ENCODE data around the gene LYPD8. TPM values are rescaled to one million over a fixed set of nuclear protein-coding genes. Genes with fewer than 3 reads are reported as not detected.

Gene LYPD8
- total RNA-seq, 1 experiment from 2014 or later = not detected

DNA sequence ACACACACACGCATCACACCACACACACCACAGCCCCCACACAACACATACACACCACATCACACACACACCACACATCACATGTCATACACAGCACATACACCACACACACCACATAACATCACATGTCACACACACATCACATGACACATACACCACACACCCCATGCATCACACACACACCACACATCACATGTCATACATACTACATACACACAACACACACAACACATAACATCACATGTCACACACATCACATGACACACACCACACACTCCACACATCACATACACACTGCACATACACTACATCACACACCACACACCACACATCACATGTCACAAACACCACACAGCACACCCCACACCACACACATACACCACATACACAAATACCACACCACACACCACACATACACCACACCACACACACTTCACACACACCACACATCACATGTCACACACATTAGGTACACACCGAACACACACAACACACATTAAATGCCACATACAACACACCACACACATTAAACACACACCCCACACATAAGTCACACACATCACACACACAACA is 1.8 kb downstream of the LYPD8 start (continued):
- TF ChIP-seq NR3C1 (CRISPR knock-in tag; conservative IDR thresholded peaks at IDR 0.05; ENCODE audit: low read depth) (no peak), GABPB1 (CRISPR knock-in tag; IDR thresholded peaks at IDR 0.05) (no peak), ZNF263 (CRISPR knock-in tag; IDR thresholded peaks at IDR 0.05; ENCODE audit: low read depth) (no peak), ZNF423 (CRISPR knock-in tag; IDR thresholded peaks at IDR 0.05) (no peak), JAZF1 (CRISPR knock-in tag; IDR thresholded peaks at IDR 0.05) (no peak), ZNF416 (CRISPR knock-in tag; IDR thresholded peaks at IDR 0.05) (no peak), ZBTB43 (CRISPR knock-in tag; IDR thresholded peaks at IDR 0.05) (no peak)
- TF ChIP-seq, protein P1, sequence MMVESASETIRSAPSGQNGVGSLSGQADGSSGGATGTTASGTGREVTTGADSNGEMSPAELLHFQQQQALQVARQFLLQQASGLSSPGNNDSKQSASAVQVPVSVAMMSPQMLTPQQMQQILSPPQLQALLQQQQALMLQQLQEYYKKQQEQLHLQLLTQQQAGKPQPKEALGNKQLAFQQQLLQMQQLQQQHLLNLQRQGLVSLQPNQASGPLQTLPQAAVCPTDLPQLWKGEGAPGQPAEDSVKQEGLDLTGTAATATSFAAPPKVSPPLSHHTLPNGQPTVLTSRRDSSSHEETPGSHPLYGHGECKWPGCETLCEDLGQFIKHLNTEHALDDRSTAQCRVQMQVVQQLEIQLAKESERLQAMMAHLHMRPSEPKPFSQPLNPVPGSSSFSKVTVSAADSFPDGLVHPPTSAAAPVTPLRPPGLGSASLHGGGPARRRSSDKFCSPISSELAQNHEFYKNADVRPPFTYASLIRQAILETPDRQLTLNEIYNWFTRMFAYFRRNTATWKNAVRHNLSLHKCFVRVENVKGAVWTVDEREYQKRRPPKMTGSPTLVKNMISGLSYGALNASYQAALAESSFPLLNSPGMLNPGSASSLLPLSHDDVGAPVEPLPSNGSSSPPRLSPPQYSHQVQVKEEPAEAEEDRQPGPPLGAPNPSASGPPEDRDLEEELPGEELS (CRISPR knock-in tag; IDR thresholded peaks at IDR 0.05) = no peak

- Mint-ChIP-seq H3K4me1 (no peaks in the 10 kb centered on the region), H3K9me3 (peaks cover 58% of the 10 kb centered on the region), H3K27me3 (ENCODE audit: low read depth) (peaks cover 4% of the 10 kb centered on the region; the same call in 1 of the 2 replicates), H3K36me3 (peaks cover 33% of the 10 kb centered on the region), H3K27ac (no peak overlapping the region), H3K4me3 (no peak overlapping the region)
- CTCF ChIA-PET = no interaction called here
- POLR2A ChIA-PET = no interaction called here
- ATAC-seq = no peak
- TF ChIP-seq ZNF396 (CRISPR knock-in tag; IDR thresholded peaks at IDR 0.05; ENCODE audit: borderline replicate concordance) (no peak), MXD4 (CRISPR knock-in tag; IDR thresholded peaks at IDR 0.05; ENCODE audit: borderline replicate concordance) (no peak), ZNF232 (CRISPR knock-in tag; IDR thresholded peaks at IDR 0.05) (no peak), CREB1 (CRISPR knock-in tag; IDR thresholded peaks at IDR 0.05) (no peak), SOX15 (CRISPR knock-in tag; IDR thresholded peaks at IDR 0.05) (no peak), NFE2L1 (CRISPR knock-in tag; IDR thresholded peaks at IDR 0.05) (no peak), MLX (CRISPR knock-in tag; IDR thresholded peaks at IDR 0.05) (no peak)
- TF ChIP-seq, protein P2, sequence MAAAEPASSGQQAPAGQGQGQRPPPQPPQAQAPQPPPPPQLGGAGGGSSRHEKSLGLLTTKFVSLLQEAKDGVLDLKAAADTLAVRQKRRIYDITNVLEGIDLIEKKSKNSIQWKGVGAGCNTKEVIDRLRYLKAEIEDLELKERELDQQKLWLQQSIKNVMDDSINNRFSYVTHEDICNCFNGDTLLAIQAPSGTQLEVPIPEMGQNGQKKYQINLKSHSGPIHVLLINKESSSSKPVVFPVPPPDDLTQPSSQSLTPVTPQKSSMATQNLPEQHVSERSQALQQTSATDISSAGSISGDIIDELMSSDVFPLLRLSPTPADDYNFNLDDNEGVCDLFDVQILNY (CRISPR knock-in tag; IDR thresholded peaks at IDR 0.05) = no peak
- TF ChIP-seq, protein P3, sequence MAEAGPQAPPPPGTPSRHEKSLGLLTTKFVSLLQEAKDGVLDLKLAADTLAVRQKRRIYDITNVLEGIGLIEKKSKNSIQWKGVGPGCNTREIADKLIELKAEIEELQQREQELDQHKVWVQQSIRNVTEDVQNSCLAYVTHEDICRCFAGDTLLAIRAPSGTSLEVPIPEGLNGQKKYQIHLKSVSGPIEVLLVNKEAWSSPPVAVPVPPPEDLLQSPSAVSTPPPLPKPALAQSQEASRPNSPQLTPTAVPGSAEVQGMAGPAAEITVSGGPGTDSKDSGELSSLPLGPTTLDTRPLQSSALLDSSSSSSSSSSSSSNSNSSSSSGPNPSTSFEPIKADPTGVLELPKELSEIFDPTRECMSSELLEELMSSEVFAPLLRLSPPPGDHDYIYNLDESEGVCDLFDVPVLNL (CRISPR knock-in tag; IDR thresholded peaks at IDR 0.05; ENCODE audit: borderline replicate concordance, low read depth) = no peak
- no peak for DNase-seq (ENCODE audit: low spot score)
Measured at GRCh38 chr1:248753029-248753594, 2.4 kb downstream of the LYPD8 start.
